A673 (cell line): ENCODE data around the gene P2RY6. TPM values are rescaled to one million over a fixed set of nuclear protein-coding genes. Genes with fewer than 3 reads are reported as not detected.

ENCODE experiments used
- BruUV-seq: library from RNA; stranded (reverse); fragments of 400-500 nt; replicated peaks from 2 replicates; lab custom pipeline; 2021; lab: Mats Ljungman, UMichigan
- CTCF ChIA-PET: fragments of 300-600 bp; sonication (Branson Sonifier 250); formaldehyde crosslinking; loops from one replicate; lab custom pipeline; 2022; ENCODE audit warnings: antibody characterized with exemption; lab: Charles Lee
- POLR2A ChIA-PET: fragments of 300-600 bp; sonication (Branson Sonifier 250); formaldehyde crosslinking; loops from one replicate; lab custom pipeline; 2022; ENCODE audit warnings: antibody characterized with exemption; ENCODE audit not compliant: low non-redundant PET; lab: Charles Lee
- DNase-seq: peaks from one replicate; pipeline ENCODE4 v3.0.0-alpha.2; 2015; ENCODE audit warnings: low spot score
- H3K27ac ChIP-seq: fragments of 200-600 bp; sonication (generic); 2 replicates; pipeline ENCODE4 v1.5.1; 2016; ENCODE audit warnings: mixed run types, low read depth, mild to moderate bottlenecking, mixed read lengths, antibody characterized with exemption, low read length; ENCODE audit not compliant: poor library complexity, severe bottlenecking
- H3K27me3 ChIP-seq: fragments of 200-600 bp; sonication (generic); replicated peaks from 2 replicates; pipeline ENCODE4 v1.6.1; 2017; ENCODE audit warnings: mixed run types, low read depth, mild to moderate bottlenecking, mixed read lengths, antibody characterized with exemption, low read length; ENCODE audit not compliant: insufficient read depth, poor library complexity
- H3K36me3 ChIP-seq: fragments of 200-600 bp; sonication (generic); 2 replicates; pipeline ENCODE4 v1.6.1; 2016; ENCODE audit warnings: mixed run types, mild to moderate bottlenecking, mixed read lengths, antibody characterized with exemption, low read length; ENCODE audit not compliant: insufficient read depth, poor library complexity, severe bottlenecking
- H3K4me1 ChIP-seq: fragments of 200-600 bp; sonication (generic); 2 replicates; pipeline ENCODE4 v1.6.1; 2017; ENCODE audit warnings: mixed run types, mild to moderate bottlenecking, mixed read lengths, antibody characterized with exemption, low read length; ENCODE audit not compliant: insufficient read depth, poor library complexity, severe bottlenecking
- H3K4me3 ChIP-seq: fragments of 200-600 bp; sonication (generic); 2 replicates; pipeline ENCODE4 v1.5.1; 2016; ENCODE audit warnings: low read depth, mixed run types, mild to moderate bottlenecking, mixed read lengths, low read length; ENCODE audit not compliant: poor library complexity, severe bottlenecking
- H3K9me3 ChIP-seq: fragments of 200-600 bp; sonication (generic); 2 replicates; pipeline ENCODE4 v1.6.1; 2016; ENCODE audit warnings: mixed run types, low read depth, mild to moderate bottlenecking, mixed read lengths, antibody characterized with exemption, low read length; ENCODE audit not compliant: poor library complexity, severe bottlenecking
- EZH2 ChIP-seq: fragments of 200-600 bp; sonication (generic); IDR thresholded peaks from 2 replicates; pipeline ENCODE4 v1.6.1; 2017; ENCODE audit warnings: borderline replicate concordance, low read depth, mild to moderate bottlenecking, mixed read lengths, antibody characterized with exemption, low read length; ENCODE audit not compliant: poor library complexity, severe bottlenecking
- intact Hi-C: fragments of 100-400 bp; cut with micrococcal nuclease; formaldehyde crosslinking; loops from one replicate; pipeline ENCODE4 v1.10.0; 2022; ENCODE audit not compliant: unreplicated experiment
- total RNA-seq: library from RNA; stranded (reverse); gene quantifications from 2 replicates; pipeline ENCODE4 v1.2.3, GENCODE V29; 2021
- TF ChIP-seq, protein P1 (sequence below): fragments of 300-800, 200-600 bp; sonication (generic); conservative IDR thresholded peaks from 2 replicates; pipeline ENCODE4 v1.5.1; 2017; ENCODE audit warnings: low read depth, mild to moderate bottlenecking, antibody characterized with exemption, low read length, moderate library complexity, mixed read lengths

The P2RY6 gene
- total RNA-seq, 1 experiment from 2014 or later, result 0.43 TPM

- no peaks in the 10 kb centered on the region for H3K27me3 ChIP-seq
- POLR2A ChIA-PET, result interaction anchor here (0.6 kb wide), 2 partner anchors 457 kb away, joined by 8 to 11 read pairs; no protein-coding TSS in a partner anchor
- no TSS peak for BruUV-seq
These were observed 55.8 kb downstream of the P2RY6 start for GRCh38 chr11:73327812-73328364.

GRCh38 chr11:73330569-73331093 is 58.5 kb downstream of the P2RY6 start:
- no TSS peak for BruUV-seq
- POLR2A ChIA-PET, result no interaction called here
- peaks cover 36% of the 10 kb centered on the region for H3K4me1 ChIP-seq

More at GRCh38 chr11:73327812-73328364, 55.8 kb downstream of the P2RY6 start:
- Histone ChIP-seq H3K36me3 (no peaks in the 10 kb centered on the region), H3K27ac (no peak overlapping the region), H3K9me3 (no peaks in the 10 kb centered on the region), H3K4me1 (peaks cover 24% of the 10 kb centered on the region), H3K4me3 (no peak overlapping the region)
- intact Hi-C loops, result no loop called here
- no peak for DNase-seq
- TF ChIP-seq, protein P1, sequence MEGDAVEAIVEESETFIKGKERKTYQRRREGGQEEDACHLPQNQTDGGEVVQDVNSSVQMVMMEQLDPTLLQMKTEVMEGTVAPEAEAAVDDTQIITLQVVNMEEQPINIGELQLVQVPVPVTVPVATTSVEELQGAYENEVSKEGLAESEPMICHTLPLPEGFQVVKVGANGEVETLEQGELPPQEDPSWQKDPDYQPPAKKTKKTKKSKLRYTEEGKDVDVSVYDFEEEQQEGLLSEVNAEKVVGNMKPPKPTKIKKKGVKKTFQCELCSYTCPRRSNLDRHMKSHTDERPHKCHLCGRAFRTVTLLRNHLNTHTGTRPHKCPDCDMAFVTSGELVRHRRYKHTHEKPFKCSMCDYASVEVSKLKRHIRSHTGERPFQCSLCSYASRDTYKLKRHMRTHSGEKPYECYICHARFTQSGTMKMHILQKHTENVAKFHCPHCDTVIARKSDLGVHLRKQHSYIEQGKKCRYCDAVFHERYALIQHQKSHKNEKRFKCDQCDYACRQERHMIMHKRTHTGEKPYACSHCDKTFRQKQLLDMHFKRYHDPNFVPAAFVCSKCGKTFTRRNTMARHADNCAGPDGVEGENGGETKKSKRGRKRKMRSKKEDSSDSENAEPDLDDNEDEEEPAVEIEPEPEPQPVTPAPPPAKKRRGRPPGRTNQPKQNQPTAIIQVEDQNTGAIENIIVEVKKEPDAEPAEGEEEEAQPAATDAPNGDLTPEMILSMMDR, result no peak
- no peak for TF ChIP-seq EZH2
- CTCF ChIA-PET, result interaction anchor here (1.2 kb wide), 1 partner anchor 7 kb away, joined by 7 read pairs; no protein-coding TSS in a partner anchor

GRCh38 chr11:73331138-73331916 is 59.2 kb downstream of the P2RY6 start:
- CTCF ChIA-PET, result no interaction called here
- BruUV-seq, result no TSS peak
- Histone ChIP-seq H3K4me3 (no peak overlapping the region), H3K36me3 (no peaks in the 10 kb centered on the region), H3K27ac (no peak overlapping the region), H3K9me3 (no peaks in the 10 kb centered on the region), H3K27me3 (no peaks in the 10 kb centered on the region), H3K4me1 (peaks cover 36% of the 10 kb centered on the region)
- intact Hi-C loops, result no loop called here
- TF ChIP-seq, protein P1, result no peak
- TF ChIP-seq EZH2, result no peak
- POLR2A ChIA-PET, result no interaction called here
- DNase-seq, result no peak

More at GRCh38 chr11:73330569-73331093, 58.5 kb downstream of the P2RY6 start:
- Histone ChIP-seq H3K27ac (no peak overlapping the region), H3K27me3 (no peaks in the 10 kb centered on the region), H3K4me3 (no peak overlapping the region), H3K9me3 (no peaks in the 10 kb centered on the region), H3K36me3 (no peaks in the 10 kb centered on the region)
- CTCF ChIA-PET, result no interaction called here
- TF ChIP-seq, protein P1, result peak; percentile 23; the same call in 1 of the 2 replicates
- TF ChIP-seq EZH2, result no peak
- intact Hi-C loops, result no loop called here
- DNase-seq, result no peak
